Measurements from ENCODE around the gene COBL. TPM values are rescaled to one million over a fixed set of nuclear protein-coding genes. Genes with fewer than 3 reads are reported as not detected.
A peak's percentile ranks its signal among the peaks of the same experiment; 100 is the strongest.

The COBL gene
- total RNA-seq, 1 experiment from 2014 or later, result 8.6 TPM

DNA sequence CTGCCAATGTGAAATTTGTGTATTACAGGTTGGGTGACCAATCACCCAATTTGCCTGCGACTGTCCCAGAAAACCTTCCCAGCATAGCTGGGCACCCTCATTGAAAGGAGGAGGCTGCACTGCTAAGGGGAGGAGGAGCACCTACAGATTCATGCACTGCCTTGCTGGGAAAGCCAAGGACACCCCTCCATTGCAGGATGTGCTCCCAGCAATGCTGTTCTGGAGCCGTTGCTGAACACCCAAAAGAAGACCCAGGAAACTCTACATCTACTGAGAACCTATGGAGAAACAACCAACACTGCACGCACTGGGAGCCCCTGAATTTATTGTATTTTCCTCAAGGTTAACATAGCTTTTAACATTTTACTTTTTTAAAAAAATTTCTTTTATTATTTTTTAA is 295.7 kb downstream of the COBL start:
- no peak overlapping the region for H3K4me3 ChIP-seq (ENCODE audit: low read length)
- no peaks in the 10 kb centered on the region for H3K36me3 ChIP-seq (ENCODE audit: low read depth, low read length)
- DNase-seq (no peak), ATAC-seq (no peak)
- no peaks in the 10 kb centered on the region for H3K9me2 ChIP-seq (replicated peaks; ENCODE audit: low read length)
- CTCF ChIA-PET, result no interaction called here
- H3K27ac ChIP-seq (ENCODE audit: low read length), result no peak overlapping the region
- no peak overlapping the region for H3K9ac ChIP-seq (ENCODE audit: low read length)
- intact Hi-C loops (cut with micrococcal nuclease), result no loop called here
- no peaks in the 10 kb centered on the region for H3K79me2 ChIP-seq (ENCODE audit: low read length)
- no peak overlapping the region for H3K4me2 ChIP-seq (ENCODE audit: low read length)
- no TSS peak for BruUV-seq (replicated peaks)
- TF ChIP-seq, protein P1, sequence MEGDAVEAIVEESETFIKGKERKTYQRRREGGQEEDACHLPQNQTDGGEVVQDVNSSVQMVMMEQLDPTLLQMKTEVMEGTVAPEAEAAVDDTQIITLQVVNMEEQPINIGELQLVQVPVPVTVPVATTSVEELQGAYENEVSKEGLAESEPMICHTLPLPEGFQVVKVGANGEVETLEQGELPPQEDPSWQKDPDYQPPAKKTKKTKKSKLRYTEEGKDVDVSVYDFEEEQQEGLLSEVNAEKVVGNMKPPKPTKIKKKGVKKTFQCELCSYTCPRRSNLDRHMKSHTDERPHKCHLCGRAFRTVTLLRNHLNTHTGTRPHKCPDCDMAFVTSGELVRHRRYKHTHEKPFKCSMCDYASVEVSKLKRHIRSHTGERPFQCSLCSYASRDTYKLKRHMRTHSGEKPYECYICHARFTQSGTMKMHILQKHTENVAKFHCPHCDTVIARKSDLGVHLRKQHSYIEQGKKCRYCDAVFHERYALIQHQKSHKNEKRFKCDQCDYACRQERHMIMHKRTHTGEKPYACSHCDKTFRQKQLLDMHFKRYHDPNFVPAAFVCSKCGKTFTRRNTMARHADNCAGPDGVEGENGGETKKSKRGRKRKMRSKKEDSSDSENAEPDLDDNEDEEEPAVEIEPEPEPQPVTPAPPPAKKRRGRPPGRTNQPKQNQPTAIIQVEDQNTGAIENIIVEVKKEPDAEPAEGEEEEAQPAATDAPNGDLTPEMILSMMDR (conservative IDR thresholded peaks at IDR 0.05; ENCODE audit: low read depth, low read length), result no peak
- no peak for TF ChIP-seq EZH2 (IDR thresholded peaks at IDR 0.05; ENCODE audit: low read length, unreplicated experiment)
- no peak for TF ChIP-seq EZH2phosphoT487 (IDR thresholded peaks at IDR 0.05; ENCODE audit: borderline replicate concordance, low read length)
- H3K27me3 ChIP-seq (ENCODE audit: low read length), result no peaks in the 10 kb centered on the region
- no peaks in the 10 kb centered on the region for H3K9me3 ChIP-seq (ENCODE audit: low read length)
- H3K4me1 ChIP-seq (ENCODE audit: insufficient read depth, low read length), result peaks cover 13% of the 10 kb centered on the region
- no peak overlapping the region for H2AFZ ChIP-seq (ENCODE audit: low read length)
- POLR2A ChIA-PET (ENCODE audit: unreplicated experiment), result no interaction called here
- H3F3A ChIP-seq (ENCODE audit: low read length, unreplicated experiment), result peaks cover 4% of the 10 kb centered on the region
- no peaks in the 10 kb centered on the region for H4K20me1 ChIP-seq (ENCODE audit: low read length)

- no peaks in the 10 kb centered on the region for H3K9me3 ChIP-seq (ENCODE audit: low read length)
- intact Hi-C loops (cut with micrococcal nuclease), result no loop called here
- no peaks in the 10 kb centered on the region for H3K27me3 ChIP-seq (ENCODE audit: low read length)
- no peaks in the 10 kb centered on the region for H4K20me1 ChIP-seq (ENCODE audit: low read length)
- POLR2A ChIA-PET (ENCODE audit: unreplicated experiment), result interaction anchor here (0.6 kb wide), 1 partner anchor 106 kb away, joined by 3 read pairs; no protein-coding TSS in a partner anchor
- no peaks in the 10 kb centered on the region for H3K36me3 ChIP-seq (ENCODE audit: low read depth, low read length)
- H3K27ac ChIP-seq (ENCODE audit: low read length), result peak overlapping the region; percentile 81
- H3K79me2 ChIP-seq (ENCODE audit: low read length), result no peaks in the 10 kb centered on the region
- peaks cover 13% of the 10 kb centered on the region for H3K4me1 ChIP-seq (ENCODE audit: insufficient read depth, low read length)
- H3K9ac ChIP-seq (ENCODE audit: low read length), result peak overlapping the region; percentile 24; the same call in 1 of the 2 replicates
- ATAC-seq (no peak), DNase-seq (no peak)
- H3F3A ChIP-seq (ENCODE audit: low read length, unreplicated experiment), result peaks cover 4% of the 10 kb centered on the region
- CTCF ChIA-PET, result no interaction called here
- no peak overlapping the region for H2AFZ ChIP-seq (ENCODE audit: low read length)
- TF ChIP-seq EZH2 (IDR thresholded peaks at IDR 0.05; ENCODE audit: low read length, unreplicated experiment) (no peak), EZH2phosphoT487 (IDR thresholded peaks at IDR 0.05; ENCODE audit: borderline replicate concordance, low read length) (no peak)
- TF ChIP-seq, protein P1 (conservative IDR thresholded peaks at IDR 0.05; ENCODE audit: low read depth, low read length), result no peak
- H3K4me3 ChIP-seq (ENCODE audit: low read length), result no peak overlapping the region
- H3K4me2 ChIP-seq (ENCODE audit: low read length), result peak overlapping the region; percentile 28
- BruUV-seq (replicated peaks), result no TSS peak
- no peaks in the 10 kb centered on the region for H3K9me2 ChIP-seq (replicated peaks; ENCODE audit: low read length)
Observed at GRCh38 chr7:51019891-51020870, 296.4 kb downstream of the COBL start.

All from PC-3 (cell line).